KMS-11 (cell line): ENCODE results near the gene PCK1.

Experiments used
- H2AFZ ChIP-seq: fragments of 200-600 bp; sonication (generic); 2 replicates; pipeline ENCODE4 v1.6.1; 2016; ENCODE audit warnings: antibody characterized with exemption, mixed run types, low read depth
- H3K27ac ChIP-seq: fragments of 200-600 bp; sonication (generic); 2 replicates; pipeline ENCODE4 v1.6.1; 2016; ENCODE audit warnings: mild to moderate bottlenecking, mixed run types
- H3K27me3 ChIP-seq: fragments of 200-600 bp; sonication (generic); 2 replicates; pipeline ENCODE4 v1.6.1; 2017; ENCODE audit warnings: mild to moderate bottlenecking, low read depth, mixed run types, moderate library complexity; ENCODE audit not compliant: insufficient read depth
- H3K36me3 ChIP-seq: fragments of 200-600 bp; sonication (generic); 2 replicates; pipeline ENCODE4 v1.6.1; 2017; ENCODE audit warnings: mild to moderate bottlenecking, mixed run types; ENCODE audit not compliant: insufficient read depth
- H3K4me1 ChIP-seq: fragments of 200-600 bp; sonication (generic); 2 replicates; pipeline ENCODE4 v1.6.1; 2016; ENCODE audit warnings: mild to moderate bottlenecking, low read depth, mixed run types; ENCODE audit not compliant: poor library complexity, severe bottlenecking
- H3K4me2 ChIP-seq: fragments of 200-600 bp; sonication (generic); 2 replicates; pipeline ENCODE4 v1.7.0; 2016; ENCODE audit warnings: mild to moderate bottlenecking, mixed run types
- H3K4me3 ChIP-seq: fragments of 200-600 bp; sonication (generic); IDR thresholded peaks from 2 replicates; pipeline ENCODE4 v1.6.1; 2017; ENCODE audit warnings: low read depth, low read length, mixed read lengths; ENCODE audit not compliant: insufficient read depth
- H3K79me2 ChIP-seq: fragments of 200-600 bp; sonication (generic); 2 replicates; pipeline ENCODE4 v1.6.1; 2016; ENCODE audit warnings: low read depth, mixed run types; ENCODE audit not compliant: insufficient read depth
- H3K9ac ChIP-seq: fragments of 200-600 bp; sonication (generic); 2 replicates; pipeline ENCODE4 v1.6.1; 2016; ENCODE audit warnings: mild to moderate bottlenecking, mixed run types
- H4K20me1 ChIP-seq: fragments of 200-600 bp; sonication (generic); 2 replicates; pipeline ENCODE4 v1.6.1; 2016; ENCODE audit warnings: mild to moderate bottlenecking, mixed run types; ENCODE audit not compliant: insufficient read depth
- CTCF ChIP-seq: fragments of 200-600 bp; sonication (generic); conservative IDR thresholded peaks from 2 replicates; pipeline ENCODE4 v1.6.1; 2017; ENCODE audit warnings: low read depth, mild to moderate bottlenecking, antibody characterized with exemption, low read length, moderate library complexity, mixed read lengths

Gene PCK1

DNA sequence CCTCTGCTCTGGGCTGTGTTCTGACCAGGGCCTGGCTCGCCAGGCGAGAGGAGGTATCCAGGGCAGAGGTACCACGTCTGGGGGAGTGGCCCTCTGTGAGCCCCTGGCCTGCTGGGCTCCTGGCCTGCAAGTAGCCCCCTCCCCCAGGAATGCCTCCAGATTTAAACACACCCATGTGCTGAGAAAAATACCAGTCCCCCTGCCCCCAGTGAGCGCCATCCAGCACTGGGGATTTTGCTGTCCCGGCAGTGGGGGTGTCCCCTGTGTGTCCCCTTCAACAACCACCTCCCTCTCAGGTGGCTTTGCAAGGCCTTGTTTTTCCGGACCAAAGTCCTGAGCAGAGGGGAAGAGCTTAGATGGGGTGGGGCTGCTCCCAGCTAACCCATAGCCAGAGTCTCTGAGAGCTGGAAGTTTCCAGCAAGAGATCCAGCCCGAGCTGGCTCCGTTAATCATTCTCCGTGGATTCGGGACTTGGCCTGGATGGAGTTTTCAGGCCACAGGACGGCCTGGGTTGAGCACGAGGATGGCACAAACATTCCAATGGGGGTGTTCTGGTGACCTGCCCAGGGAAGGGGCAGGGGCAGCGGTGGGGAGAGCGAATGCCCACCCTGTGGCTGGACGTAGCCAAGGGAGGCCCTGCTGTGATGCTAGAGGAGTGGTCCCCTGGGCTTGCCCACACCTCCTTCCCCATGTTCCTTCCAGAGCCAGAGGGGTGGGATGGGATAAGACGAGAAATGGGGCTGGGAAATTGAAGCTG lies 29.0 kb downstream of the PCK1 start:
- no peak overlapping the region for H3K4me3 ChIP-seq
- H3K27me3 ChIP-seq: peaks cover 49% of the 10 kb centered on the region
- H3K27ac ChIP-seq: no peak overlapping the region
- H3K4me2 ChIP-seq: no peak overlapping the region
- no peaks in the 10 kb centered on the region for H3K36me3 ChIP-seq
- no peak overlapping the region for H2AFZ ChIP-seq
- no peaks in the 10 kb centered on the region for H3K79me2 ChIP-seq
- peaks cover 4% of the 10 kb centered on the region for H3K4me1 ChIP-seq
- H4K20me1 ChIP-seq: no peaks in the 10 kb centered on the region
- no peak for TF ChIP-seq CTCF
- no peak overlapping the region for H3K9ac ChIP-seq

- Histone ChIP-seq H3K4me3 (no peak overlapping the region), H3K79me2 (no peaks in the 10 kb centered on the region), H3K4me1 (peaks cover 4% of the 10 kb centered on the region), H2AFZ (no peak overlapping the region), H3K9ac (no peak overlapping the region), H3K27me3 (peaks cover 44% of the 10 kb centered on the region), H3K27ac (no peak overlapping the region), H3K4me2 (no peak overlapping the region), H4K20me1 (no peaks in the 10 kb centered on the region), H3K36me3 (no peaks in the 10 kb centered on the region)
- no peak for TF ChIP-seq CTCF
Observed at GRCh38 chr20:57590485-57591288, 29.8 kb downstream of the PCK1 start.

DNA sequence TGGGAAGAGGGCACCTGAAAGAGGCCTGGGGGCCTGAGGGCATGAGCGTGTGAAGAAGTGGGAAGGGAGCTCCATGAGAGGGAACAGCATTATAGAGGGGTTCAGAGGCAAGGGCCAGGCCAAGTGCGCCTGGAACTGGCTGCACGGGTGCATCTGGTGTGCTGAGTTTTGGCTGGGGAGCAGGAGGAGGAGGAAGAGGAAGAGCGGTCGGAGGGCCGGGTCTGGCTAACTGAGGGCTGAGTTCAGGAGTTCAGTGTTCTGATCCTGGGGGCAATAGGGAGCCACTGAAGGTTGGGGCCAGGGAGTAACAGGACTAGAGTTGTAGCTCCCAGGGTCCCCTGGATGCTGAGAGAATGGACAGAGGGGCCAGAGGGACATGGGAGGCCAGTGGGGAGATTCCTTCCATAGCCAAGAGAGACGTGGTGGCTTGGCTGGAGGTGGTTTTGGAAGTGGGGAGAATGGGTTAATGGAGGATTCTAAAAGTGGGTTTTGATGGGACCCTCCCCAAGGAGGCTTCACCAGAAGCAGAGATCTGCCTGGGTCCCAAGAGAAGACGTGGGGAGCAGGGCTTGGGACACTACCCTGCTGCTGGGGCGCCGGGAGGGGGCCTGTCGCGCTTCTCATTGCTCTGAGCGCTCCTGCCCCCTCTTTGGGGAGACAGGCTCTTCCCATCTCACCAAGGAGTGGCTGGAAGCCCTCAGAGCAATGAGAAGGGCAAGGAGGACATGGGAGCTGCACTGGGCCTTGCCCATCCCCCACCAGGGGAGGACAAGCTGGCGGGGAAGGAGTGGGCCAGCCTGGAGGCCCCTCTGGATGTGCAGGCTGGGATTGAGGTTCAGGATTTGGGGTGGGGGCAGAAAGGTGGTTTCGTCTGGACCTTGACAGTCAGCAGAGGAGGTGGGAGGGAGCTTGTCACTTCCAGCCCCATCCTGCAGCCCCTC lies 30.6 kb downstream of the PCK1 start:
- no peaks in the 10 kb centered on the region for H4K20me1 ChIP-seq
- TF ChIP-seq CTCF: no peak
- H3K4me1 ChIP-seq: peaks cover 5% of the 10 kb centered on the region
- H3K9ac ChIP-seq: no peak overlapping the region
- H3K79me2 ChIP-seq: no peaks in the 10 kb centered on the region
- H3K27me3 ChIP-seq: peaks cover 40% of the 10 kb centered on the region
- H3K27ac ChIP-seq: no peak overlapping the region
- no peak overlapping the region for H3K4me2 ChIP-seq
- no peak overlapping the region for H3K4me3 ChIP-seq
- H2AFZ ChIP-seq: no peak overlapping the region
- H3K36me3 ChIP-seq: no peaks in the 10 kb centered on the region
